ELR (cell line): ENCODE measurements around the gene PRR7.

Experiments used
- DNase-seq: peaks from one replicate; pipeline ENCODE4 v3.0.0-alpha.2; 2015; ENCODE audit warnings: low read depth

The PRR7 gene

DNA sequence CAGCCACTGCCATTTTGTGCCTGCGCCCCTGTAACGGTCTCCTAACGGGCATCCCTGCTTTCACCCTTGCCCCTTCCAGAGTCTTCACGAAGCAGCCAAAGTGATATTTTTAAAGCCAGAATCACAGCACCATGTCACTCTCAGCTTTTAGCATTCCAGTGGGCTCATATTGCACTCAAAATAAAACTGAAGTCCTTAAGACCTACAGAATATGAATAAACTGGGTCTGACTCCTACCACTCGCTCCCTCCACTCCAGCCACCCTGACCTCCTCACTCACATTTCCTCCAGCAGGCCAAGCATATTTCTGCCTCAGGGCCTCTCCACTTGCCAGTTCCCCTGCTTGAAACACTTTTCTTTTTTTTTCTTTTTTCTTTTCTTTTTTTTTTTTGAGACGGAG, 53.2 kb downstream of the PRR7 start:
- no peak for DNase-seq

DNA sequence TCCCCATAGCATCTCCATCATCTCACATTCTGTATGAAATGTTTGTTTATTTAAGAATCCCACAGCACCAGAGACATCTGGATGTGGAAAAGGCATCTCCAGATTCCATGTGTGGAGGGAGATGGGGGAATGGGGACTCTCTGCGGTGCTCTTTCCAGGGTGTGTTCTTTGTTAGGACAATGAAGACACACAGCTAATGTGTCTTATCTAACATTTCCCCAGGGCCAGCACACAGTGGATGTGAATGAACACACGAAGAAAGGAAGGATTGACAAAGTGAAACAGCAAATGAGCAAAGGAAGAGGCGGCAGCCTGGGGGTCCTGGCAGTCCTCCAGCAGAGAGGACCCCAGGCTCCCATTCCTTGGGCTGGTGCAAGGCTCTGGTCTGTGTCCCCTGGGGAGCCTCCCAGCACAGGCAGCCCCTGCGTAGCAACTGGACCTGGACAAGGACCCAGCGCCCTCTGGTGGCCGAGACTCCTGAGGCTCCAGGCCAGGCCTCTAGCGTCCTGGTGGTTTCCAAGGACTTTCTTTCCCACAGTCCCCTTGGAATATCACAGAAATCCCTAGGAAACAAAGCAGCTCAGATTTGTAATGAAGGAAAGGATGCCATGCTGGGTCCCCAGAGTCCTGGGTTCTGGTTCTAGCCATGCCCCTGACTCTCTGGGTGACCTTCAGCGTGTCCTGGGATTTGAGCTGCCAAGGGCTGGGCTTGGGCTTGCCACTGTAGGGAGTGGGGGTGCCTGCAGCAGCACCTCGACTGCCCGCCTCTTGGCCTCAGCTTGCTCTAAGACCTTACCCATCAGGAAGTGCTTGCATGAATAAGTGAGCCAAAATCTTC, 54.3 kb downstream of the PRR7 start:
- DNase-seq, result peak; percentile 88

DNA sequence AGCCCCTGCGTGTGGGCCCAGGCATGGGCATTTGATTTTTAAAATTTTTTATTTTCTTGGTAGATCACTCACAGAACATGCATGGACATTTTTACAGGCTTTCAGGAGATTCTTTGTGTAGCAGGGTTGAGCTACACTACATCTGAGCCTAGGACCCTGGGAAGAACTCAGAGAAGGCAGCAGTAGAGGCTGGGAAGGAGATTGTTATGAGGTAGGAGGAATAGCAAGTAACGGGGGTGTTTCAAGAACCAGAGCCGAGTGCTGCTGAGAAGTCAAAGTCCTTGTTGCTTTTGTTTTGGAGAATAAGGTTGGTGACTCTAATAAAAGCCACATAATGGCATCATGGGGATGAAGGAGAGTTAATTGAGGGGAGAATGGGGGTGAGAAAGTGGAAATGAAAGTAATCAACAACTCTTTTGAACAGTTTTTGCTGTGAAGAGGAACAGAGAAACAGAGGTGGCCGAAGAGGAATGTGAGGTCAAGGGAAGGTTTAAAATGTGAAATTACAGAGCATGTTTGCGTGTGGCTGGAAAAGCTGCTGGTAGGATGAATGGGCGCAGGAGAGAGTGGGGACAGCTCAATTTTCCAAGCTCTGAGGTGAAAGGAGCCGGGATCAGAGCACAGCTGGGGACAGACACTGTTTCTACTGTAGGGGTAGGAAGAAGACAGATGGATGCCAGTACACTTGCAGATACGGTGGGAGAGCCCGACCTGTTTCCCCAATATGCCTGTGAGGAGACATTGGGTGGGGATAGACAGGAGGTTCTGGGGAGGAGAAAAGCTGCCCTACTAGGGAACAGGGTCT, 55.5 kb downstream of the PRR7 start:
- no peak for DNase-seq

DNA sequence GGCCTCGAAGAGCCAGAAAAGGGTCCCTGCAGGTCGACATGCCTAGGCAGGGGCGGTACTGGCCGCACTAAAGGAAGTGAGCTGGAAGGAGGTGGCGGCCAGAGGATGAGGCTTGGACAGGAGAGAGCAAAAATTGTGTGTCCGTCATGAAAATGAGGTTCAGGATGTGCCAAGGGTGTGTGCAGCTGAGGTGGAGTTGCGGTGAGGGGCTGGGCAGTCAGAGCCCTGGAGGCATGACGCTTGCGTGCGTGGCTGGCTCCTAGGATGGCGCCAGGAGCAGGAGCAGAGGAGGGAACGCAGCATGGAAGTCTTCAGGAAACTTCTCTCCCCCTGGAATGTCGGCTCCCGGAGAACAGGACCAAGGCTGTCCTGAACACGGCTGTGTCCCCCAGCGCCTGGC, 56.3 kb downstream of the PRR7 start:
- DNase-seq, result no peak

DNA sequence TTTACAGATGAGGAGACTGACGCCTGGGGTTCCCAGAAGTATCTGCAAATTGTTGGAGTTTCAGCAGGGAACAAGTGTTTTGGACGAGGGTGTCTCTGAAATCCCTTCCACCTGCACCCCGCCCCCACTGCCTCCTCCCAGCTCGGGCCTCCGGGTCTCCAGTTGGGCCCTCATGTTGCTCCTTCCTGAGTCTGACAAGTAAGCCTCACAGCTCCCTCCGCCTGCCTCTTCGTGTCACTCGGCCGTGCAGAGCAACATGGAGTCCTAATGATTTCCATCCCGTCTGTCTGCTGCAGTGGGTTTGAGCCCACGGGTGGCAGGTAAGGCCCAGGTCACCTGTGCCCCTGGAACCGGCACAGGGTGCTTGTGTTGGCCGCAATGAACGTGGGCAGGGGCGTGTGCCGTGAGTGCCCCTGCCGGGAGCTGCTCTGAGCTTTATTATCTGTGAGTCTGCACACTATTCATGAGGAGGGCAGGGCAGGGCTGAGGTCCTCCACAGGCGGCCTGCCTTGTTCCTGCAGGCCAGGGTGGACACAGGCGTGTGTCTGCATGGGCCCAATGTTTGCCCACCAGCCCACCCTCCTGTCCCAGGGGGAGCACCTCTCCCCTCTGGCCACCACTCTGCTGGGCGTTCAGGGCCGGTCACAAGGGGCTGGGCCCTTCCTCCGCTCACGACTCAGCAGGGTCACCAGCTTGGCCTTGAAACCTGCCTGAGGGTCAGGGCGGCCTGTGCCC, 56.9 kb downstream of the PRR7 start:
- no peak for DNase-seq

DNA sequence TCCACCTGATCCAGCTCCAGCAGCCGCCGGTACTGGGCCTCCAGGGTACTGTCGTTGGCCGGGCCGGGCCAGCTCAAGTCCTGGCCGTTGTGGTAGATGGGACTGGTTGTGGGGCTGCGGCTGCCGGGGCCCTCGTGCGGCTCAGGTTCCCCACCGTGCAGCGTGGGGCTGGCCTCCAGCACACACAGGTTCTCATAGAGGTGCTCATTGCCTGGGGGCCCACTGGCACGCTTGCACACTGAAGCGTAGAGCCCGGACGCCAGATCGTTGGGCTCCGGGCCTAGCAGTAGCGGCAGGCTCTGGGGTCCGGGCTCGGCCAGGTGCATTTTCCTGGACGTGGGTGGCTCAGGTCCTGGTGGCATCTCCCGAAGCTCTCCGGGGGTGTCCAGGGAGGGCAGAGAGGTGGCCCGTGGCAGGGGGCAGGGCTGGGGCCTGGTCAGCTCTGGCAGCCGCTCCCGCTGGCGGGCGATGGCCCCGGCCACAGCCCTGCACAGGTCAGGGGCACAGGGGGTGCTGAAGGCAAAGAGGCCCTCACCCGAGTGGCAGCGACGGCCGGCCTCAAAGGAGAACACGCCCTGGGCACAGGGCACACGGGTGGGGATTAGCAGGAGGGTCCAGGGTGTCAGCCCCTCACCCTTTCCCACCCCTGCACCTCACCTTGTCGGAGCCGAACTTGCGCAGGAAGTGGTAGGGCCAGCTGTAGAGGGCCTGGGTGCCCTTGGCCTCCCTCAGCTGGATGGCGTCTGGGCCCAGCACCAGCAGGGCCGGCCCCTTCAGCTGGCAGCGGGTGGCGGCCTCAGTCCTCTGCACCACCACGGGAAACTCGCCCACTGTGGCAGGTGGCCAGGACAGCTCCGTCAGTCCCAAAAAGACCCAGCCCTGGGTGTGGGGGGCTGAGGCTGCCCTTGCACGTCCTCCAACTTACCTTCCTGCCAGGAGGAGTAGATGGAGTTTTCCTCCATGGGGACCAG, 57.8 kb downstream of the PRR7 start:
- no peak for DNase-seq

DNA sequence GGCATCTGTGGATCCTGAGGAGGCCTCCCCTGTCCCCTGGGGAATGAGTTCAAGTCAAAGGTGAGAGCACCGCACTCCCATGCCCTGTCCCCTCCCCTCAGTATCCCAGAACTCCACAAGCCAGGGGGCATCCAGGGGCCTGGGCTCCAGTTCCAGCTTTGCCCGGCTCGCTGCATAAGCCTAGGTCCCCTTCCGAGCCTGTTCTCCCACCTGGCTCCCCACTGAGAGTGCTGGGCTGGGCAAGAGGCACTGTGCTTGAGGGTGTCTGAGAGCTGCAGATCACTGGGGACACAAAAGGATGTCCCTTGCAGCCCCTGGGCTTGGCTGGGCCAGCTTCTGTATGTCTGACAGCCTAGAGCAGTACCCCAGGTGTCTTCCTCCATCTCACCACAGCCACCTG, 58.5 kb downstream of the PRR7 start:
- DNase-seq, result no peak
